ENCODE data around the gene NCKAP5.

Gene NCKAP5

DNA sequence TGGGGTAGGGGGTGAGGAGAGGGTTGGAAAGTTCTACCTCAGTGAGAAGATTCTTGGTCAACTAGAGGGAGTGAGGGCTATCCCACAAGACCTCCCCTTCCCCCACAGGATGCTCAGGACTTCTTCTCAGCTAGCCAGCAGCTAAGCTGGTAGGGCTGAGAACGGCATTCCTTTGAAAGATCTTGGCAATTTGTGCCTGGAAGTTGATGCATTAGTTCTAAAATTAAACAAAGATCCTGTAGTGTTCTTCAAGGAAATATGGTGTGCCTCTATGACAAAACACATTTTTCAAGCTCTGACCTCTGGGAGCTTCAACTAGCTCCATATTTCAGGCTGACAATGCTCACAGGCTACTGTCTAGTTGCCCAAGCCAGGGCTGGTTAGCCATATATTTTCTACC is 900.6 kb downstream of the NCKAP5 start:
- DNase-seq (ENCODE audit: low read depth) = no peak
- H3K4me3 ChIP-seq (ENCODE audit: low read depth, low read length) = no peak overlapping the region

DNA sequence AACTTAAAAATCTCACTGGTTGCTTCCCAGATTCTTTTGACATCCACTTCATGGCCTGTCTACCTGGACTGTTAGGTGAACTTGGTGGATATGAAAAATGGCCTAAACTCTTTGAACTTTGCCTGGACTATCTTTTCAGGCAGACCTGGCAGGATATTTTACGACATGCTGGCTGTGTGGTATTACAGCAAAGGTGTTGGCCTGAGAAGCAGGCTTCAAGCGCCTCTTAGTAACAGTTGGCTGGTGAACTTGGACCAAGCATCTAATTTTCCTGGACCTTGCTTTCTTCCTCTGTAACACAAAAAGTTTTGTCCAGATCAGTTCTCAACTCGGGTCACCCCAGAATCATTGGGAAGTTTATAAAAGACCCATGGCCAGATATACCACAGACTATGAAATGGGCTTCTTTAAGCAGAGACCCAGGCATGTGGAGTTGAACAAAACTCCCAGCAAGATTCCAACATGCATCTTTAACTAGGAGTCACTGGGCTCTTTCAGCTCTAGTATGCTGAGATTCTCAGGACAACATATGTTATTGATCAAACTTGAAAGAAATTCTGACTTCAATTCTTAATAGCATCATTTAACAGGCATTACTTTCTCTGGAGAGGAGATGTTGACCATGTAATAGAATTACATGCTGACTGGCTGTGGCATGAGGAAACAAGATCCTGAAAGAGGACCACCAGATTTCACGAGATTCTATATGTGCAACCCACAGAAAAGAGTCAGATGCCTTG is 902.7 kb downstream of the NCKAP5 start:
- no peak for DNase-seq (ENCODE audit: low read depth)
- H3K4me3 ChIP-seq (ENCODE audit: low read depth, low read length) = no peak overlapping the region

DNA sequence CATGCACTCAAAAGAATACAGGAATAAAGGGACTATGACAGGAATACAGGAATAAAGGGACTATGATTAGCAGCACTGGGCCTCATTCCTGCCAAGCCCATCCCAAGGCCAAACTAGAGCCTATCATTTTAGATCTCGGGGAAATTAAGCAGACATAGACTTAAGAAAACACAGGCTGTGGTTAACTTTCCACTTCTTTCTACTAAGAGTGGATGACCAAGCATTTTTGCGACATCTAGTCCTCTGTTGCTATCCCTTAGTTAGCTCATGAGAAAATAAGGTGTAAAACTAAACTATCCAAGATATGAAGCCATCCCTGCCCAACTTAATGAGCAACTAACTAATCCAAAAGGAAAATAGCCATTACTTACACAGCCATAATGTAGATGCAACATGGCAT is 904.2 kb downstream of the NCKAP5 start:
- DNase-seq (ENCODE audit: low read depth) = no peak
- no peak overlapping the region for H3K4me3 ChIP-seq (ENCODE audit: low read depth, low read length)

- H3K4me3 ChIP-seq (ENCODE audit: low read depth, low read length) = no peak overlapping the region
- DNase-seq (ENCODE audit: low read depth) = peak; percentile 37
Measured at GRCh38 chr2:132662732-132663131, 905.5 kb downstream of the NCKAP5 start.

GRCh38 chr2:132659331-132659730 is 908.9 kb downstream of the NCKAP5 start:
- no peak for DNase-seq (ENCODE audit: low read depth)
- no peak overlapping the region for H3K4me3 ChIP-seq (ENCODE audit: low read depth, low read length)

GRCh38 chr2:132656266-132656975 is 911.8 kb downstream of the NCKAP5 start:
- no peak for DNase-seq (ENCODE audit: low read depth)
- H3K4me3 ChIP-seq (ENCODE audit: low read depth, low read length) = no peak overlapping the region

- no peak overlapping the region for H3K4me3 ChIP-seq (ENCODE audit: low read depth, low read length)
- no peak for DNase-seq (ENCODE audit: low read depth)
Measured at GRCh38 chr2:132654968-132655367, 913.3 kb downstream of the NCKAP5 start.

- DNase-seq (ENCODE audit: low read depth) = no peak
- no peak overlapping the region for H3K4me3 ChIP-seq (ENCODE audit: low read depth, low read length)
Measured at GRCh38 chr2:132654335-132654734, 913.9 kb downstream of the NCKAP5 start.

DNA sequence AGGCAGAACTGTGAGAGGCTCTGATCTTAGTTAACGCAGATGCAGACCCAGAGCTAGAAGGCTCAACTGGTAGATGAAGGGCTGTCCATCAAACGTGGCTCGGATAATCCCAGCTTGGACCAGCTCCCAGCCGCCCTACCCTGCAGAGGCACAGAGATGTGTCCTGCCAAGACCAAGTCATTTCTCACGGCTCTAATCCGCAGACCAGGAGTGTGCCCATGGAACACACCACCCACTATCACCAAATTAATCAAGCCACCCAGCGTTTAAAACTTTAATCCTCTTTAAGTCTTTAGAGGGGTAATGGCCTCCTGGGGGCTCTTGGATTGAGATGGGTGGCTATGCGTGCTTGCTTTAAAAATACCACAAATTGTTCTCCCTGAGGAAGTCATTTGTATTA is 915.8 kb downstream of the NCKAP5 start:
- no peak overlapping the region for H3K4me3 ChIP-seq (ENCODE audit: low read depth, low read length)
- no peak for DNase-seq (ENCODE audit: low read depth)

DNA sequence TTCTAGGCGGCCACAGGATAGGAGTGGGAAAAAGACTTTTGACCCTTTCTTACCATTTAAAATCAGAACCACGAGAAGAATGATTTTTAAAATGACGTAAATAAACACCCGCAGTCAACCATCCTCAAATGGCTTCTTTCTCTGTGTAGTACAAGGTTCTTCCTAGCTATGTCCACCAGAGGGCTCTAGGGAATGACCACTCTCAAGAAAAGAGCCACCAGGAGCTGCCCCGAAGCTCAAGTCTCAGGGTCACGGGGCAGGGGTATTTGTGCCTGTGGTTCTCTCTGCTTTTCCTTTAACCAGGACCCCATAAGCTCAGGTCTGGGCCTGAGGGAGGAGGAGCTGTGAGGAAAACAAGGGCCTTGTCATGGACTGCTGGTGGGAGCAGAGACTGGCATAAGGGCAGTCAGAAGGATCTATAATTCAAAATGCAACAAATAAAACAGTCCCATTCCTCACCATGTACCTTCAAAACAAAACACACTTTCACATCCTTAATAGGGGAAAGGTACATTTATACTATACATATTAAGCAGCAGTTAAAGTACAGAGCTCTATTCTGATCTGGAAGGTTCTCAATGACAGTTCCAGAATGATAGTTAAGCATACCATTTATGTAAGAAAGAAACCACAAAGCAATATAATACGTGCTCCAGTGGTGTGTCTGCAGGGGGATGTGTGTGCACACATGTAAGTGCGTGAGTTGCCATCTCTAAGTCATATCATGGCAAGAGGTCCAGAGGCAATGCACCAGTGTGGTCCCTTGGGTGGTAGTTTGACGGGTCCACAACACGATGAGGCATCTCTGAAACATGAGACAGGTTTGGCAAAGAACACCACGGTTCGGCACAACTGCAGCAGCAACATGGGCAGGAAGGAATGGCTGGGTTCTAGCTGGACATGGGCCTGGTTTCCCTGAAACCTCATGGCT is 916.9 kb downstream of the NCKAP5 start:
- no peak for DNase-seq (ENCODE audit: low read depth)
- H3K4me3 ChIP-seq (ENCODE audit: low read depth, low read length) = no peak overlapping the region

DNA sequence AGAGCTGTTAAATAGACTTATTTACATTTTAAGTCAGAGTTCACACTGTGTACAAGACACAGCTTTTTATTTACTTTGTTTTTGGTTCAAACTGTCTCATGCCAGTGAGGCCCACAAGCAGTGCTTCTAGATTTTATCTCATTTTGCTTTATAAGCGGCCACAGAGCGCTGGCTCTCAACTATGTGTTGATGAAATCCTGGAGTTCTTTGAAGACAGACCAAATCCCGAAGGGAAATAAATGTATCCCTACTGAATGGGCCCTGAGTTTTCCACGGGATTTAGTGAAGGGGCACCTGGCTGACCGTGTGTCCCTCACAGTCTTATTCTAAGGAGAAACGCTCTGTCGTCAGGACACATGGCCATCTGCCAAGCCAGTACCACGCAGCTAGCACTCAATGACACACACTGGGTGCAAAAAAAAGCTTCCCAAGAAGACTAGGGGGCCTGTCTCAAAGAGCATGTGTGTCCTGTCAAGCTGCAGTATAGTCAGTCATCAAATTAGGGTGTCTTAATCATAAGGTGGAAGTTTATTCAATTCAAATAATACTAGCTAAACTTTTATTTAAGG is 921.6 kb downstream of the NCKAP5 start:
- no peak overlapping the region for H3K4me3 ChIP-seq (ENCODE audit: low read depth, low read length)

GRCh38 chr2:132645722-132646539 is 922.3 kb downstream of the NCKAP5 start:
- DNase-seq (ENCODE audit: low read depth) = no peak

More for the DNA sequence above, 921.6 kb downstream of the NCKAP5 start:
- no peak for DNase-seq (ENCODE audit: low read depth)

GRCh38 chr2:132645176-132645575 is 923.1 kb downstream of the NCKAP5 start:
- DNase-seq (ENCODE audit: low read depth) = no peak
- H3K4me3 ChIP-seq (ENCODE audit: low read depth, low read length) = peak overlapping the region; percentile 13

More at GRCh38 chr2:132645722-132646539, 922.3 kb downstream of the NCKAP5 start:
- H3K4me3 ChIP-seq (ENCODE audit: low read depth, low read length) = no peak overlapping the region

GRCh38 chr2:132642415-132642814 is 925.8 kb downstream of the NCKAP5 start:
- no peak for DNase-seq (ENCODE audit: low read depth)
- H3K4me3 ChIP-seq (ENCODE audit: low read depth, low read length) = no peak overlapping the region

DNA sequence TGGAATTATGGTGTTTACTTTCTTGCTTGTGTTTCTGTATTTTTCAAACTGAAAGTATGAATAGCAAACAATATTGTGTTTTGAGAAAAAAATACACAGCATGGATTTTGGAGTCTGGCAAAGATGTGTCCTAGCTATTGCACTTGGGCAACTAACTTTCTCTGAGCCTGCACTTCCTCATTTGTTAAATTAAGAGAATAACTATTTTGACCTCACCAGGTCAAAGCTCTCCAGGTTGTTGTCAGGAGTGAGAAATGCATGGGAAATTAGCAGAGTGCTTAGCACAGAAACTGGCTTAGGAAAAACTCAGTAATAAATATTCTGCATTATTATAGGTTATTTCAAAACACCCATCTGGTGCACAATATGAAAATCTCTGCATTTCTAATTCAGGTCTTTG is 926.4 kb downstream of the NCKAP5 start:
- no peak for DNase-seq (ENCODE audit: low read depth)
- no peak overlapping the region for H3K4me3 ChIP-seq (ENCODE audit: low read depth, low read length)

GRCh38 chr2:132640116-132640515 is 928.1 kb downstream of the NCKAP5 start:
- H3K4me3 ChIP-seq (ENCODE audit: low read depth, low read length) = no peak overlapping the region
- no peak for DNase-seq (ENCODE audit: low read depth)

GRCh38 chr2:132638313-132639040 is 929.8 kb downstream of the NCKAP5 start:
- H3K4me3 ChIP-seq (ENCODE audit: low read depth, low read length) = no peak overlapping the region
- DNase-seq (ENCODE audit: low read depth) = no peak

DNA sequence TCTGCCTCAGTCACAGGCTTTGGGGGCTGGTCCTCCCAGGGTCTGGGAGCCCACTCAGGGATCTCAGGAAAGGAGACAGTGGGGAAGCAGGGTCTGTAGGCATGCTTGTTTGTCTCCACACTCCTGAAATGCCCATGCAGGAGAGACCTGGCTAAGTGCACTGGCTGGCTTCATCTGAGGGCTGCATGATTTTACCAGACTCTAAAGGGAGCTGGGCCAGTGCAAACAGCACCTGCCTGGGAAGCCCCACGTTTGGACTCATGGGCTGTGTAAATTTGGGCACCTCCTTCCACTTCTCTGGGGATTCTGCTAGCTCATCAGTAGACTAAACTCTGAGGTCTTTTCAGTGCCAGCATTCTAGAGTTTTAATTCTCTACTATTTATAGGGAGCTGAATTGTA is 931.9 kb downstream of the NCKAP5 start:
- no peak for DNase-seq (ENCODE audit: low read depth)
- no peak overlapping the region for H3K4me3 ChIP-seq (ENCODE audit: low read depth, low read length)
